Measurements from ENCODE around the gene KIF16B. TPM values are rescaled to one million over a fixed set of nuclear protein-coding genes. Genes with fewer than 3 reads are reported as not detected.

KIF16B gene
- total and polyA plus RNA-seq, 4 donors: 5.1 to 19.7 (median 8.4) TPM

GRCh38 chr20:16538779-16539178 lies 34.5 kb downstream of the KIF16B start:
- Histone ChIP-seq H3K36me3 (ENCODE audit: control insufficient read depth in 4 of 4, insufficient read depth in 3 of 4, low read depth in 1 of 4, low read length in 3 of 4) (no peaks in the 10 kb centered on the region), H3K4me1 (ENCODE audit: control insufficient read depth in 4 of 4, insufficient read depth in 4 of 4, low read length in 3 of 4) (peaks cover 6 to 16% (median 11%) of the 10 kb centered on the region in 4 donors), H3K27ac (ENCODE audit: low read depth in 1 of 2, low read length in 2 of 2) (no peak overlapping the region), H3K27me3 (ENCODE audit: control insufficient read depth in 4 of 4, insufficient read depth in 4 of 4, low read length in 3 of 4) (no peaks in the 10 kb centered on the region), H3K9me3 (ENCODE audit: control insufficient read depth in 4 of 4, low read length in 3 of 4) (no peaks in the 10 kb centered on the region), H3K4me3 (ENCODE audit: low read depth in 1 of 3, low read length in 3 of 3) (no peak overlapping the region), H3K9ac (ENCODE audit: low read depth in 1 of 2, low read length in 2 of 2) (no peak overlapping the region)
- TF ChIP-seq NR2F2 (IDR thresholded peaks at IDR 0.05) (no peak), RAD21 (IDR thresholded peaks at IDR 0.05) (no peak), RXRA (IDR thresholded peaks at IDR 0.05) (no peak), SP1 (IDR thresholded peaks at IDR 0.05) (no peak), FOXA2 (IDR thresholded peaks at IDR 0.05) (no peak), GABPA (IDR thresholded peaks at IDR 0.05 in 1 of 2, conservative IDR thresholded peaks at IDR 0.05 in 1 of 2) (no peak), MAX (IDR thresholded peaks at IDR 0.05) (no peak), YY1 (IDR thresholded peaks at IDR 0.05) (no peak), FOXA1 (IDR thresholded peaks at IDR 0.05) (no peak), HNF4G (IDR thresholded peaks at IDR 0.05) (no peak)
- TF ChIP-seq, protein P1, sequence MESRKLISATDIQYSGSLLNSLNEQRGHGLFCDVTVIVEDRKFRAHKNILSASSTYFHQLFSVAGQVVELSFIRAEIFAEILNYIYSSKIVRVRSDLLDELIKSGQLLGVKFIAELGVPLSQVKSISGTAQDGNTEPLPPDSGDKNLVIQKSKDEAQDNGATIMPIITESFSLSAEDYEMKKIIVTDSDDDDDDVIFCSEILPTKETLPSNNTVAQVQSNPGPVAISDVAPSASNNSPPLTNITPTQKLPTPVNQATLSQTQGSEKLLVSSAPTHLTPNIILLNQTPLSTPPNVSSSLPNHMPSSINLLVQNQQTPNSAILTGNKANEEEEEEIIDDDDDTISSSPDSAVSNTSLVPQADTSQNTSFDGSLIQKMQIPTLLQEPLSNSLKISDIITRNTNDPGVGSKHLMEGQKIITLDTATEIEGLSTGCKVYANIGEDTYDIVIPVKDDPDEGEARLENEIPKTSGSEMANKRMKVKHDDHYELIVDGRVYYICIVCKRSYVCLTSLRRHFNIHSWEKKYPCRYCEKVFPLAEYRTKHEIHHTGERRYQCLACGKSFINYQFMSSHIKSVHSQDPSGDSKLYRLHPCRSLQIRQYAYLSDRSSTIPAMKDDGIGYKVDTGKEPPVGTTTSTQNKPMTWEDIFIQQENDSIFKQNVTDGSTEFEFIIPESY (IDR thresholded peaks at IDR 0.05): no peak
- TF ChIP-seq, protein P2, sequence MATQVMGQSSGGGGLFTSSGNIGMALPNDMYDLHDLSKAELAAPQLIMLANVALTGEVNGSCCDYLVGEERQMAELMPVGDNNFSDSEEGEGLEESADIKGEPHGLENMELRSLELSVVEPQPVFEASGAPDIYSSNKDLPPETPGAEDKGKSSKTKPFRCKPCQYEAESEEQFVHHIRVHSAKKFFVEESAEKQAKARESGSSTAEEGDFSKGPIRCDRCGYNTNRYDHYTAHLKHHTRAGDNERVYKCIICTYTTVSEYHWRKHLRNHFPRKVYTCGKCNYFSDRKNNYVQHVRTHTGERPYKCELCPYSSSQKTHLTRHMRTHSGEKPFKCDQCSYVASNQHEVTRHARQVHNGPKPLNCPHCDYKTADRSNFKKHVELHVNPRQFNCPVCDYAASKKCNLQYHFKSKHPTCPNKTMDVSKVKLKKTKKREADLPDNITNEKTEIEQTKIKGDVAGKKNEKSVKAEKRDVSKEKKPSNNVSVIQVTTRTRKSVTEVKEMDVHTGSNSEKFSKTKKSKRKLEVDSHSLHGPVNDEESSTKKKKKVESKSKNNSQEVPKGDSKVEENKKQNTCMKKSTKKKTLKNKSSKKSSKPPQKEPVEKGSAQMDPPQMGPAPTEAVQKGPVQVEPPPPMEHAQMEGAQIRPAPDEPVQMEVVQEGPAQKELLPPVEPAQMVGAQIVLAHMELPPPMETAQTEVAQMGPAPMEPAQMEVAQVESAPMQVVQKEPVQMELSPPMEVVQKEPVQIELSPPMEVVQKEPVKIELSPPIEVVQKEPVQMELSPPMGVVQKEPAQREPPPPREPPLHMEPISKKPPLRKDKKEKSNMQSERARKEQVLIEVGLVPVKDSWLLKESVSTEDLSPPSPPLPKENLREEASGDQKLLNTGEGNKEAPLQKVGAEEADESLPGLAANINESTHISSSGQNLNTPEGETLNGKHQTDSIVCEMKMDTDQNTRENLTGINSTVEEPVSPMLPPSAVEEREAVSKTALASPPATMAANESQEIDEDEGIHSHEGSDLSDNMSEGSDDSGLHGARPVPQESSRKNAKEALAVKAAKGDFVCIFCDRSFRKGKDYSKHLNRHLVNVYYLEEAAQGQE (IDR thresholded peaks at IDR 0.05): no peak
- TF ChIP-seq, protein P3, sequence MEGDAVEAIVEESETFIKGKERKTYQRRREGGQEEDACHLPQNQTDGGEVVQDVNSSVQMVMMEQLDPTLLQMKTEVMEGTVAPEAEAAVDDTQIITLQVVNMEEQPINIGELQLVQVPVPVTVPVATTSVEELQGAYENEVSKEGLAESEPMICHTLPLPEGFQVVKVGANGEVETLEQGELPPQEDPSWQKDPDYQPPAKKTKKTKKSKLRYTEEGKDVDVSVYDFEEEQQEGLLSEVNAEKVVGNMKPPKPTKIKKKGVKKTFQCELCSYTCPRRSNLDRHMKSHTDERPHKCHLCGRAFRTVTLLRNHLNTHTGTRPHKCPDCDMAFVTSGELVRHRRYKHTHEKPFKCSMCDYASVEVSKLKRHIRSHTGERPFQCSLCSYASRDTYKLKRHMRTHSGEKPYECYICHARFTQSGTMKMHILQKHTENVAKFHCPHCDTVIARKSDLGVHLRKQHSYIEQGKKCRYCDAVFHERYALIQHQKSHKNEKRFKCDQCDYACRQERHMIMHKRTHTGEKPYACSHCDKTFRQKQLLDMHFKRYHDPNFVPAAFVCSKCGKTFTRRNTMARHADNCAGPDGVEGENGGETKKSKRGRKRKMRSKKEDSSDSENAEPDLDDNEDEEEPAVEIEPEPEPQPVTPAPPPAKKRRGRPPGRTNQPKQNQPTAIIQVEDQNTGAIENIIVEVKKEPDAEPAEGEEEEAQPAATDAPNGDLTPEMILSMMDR (IDR thresholded peaks at IDR 0.05; ENCODE audit: low read depth, low read length, missing input control): no peak
- DNase-seq (ENCODE audit: low spot score): no peak
- 97% methylated on average over 4 of the region's 4 CpGs for WGBS

GRCh38 chr20:16537918-16538317 lies 35.3 kb downstream of the KIF16B start:
- H3K4me1 ChIP-seq (ENCODE audit: control insufficient read depth in 4 of 4, insufficient read depth in 4 of 4, low read length in 3 of 4): peaks cover 6 to 16% (median 11%) of the 10 kb centered on the region in 4 donors
- 97% methylated on average over 2 of the region's 2 CpGs for WGBS
- no peaks in the 10 kb centered on the region for H3K27me3 ChIP-seq (ENCODE audit: control insufficient read depth in 4 of 4, insufficient read depth in 4 of 4, low read length in 3 of 4)
- no peak for DNase-seq (ENCODE audit: low spot score)
- no peak overlapping the region for H3K4me3 ChIP-seq (ENCODE audit: low read depth in 1 of 3, low read length in 3 of 3)
- H3K9ac ChIP-seq (ENCODE audit: low read depth in 1 of 2, low read length in 2 of 2): no peak overlapping the region
- H3K9me3 ChIP-seq (ENCODE audit: control insufficient read depth in 4 of 4, low read length in 3 of 4): no peaks in the 10 kb centered on the region
- no peak overlapping the region for H3K27ac ChIP-seq (ENCODE audit: low read depth in 1 of 2, low read length in 2 of 2)
- no peaks in the 10 kb centered on the region for H3K36me3 ChIP-seq (ENCODE audit: control insufficient read depth in 4 of 4, insufficient read depth in 3 of 4, low read depth in 1 of 4, low read length in 3 of 4)
- TF ChIP-seq, protein P3 (IDR thresholded peaks at IDR 0.05; ENCODE audit: low read depth, low read length, missing input control): no peak
- TF ChIP-seq RXRA (IDR thresholded peaks at IDR 0.05) (no peak), TAF1 (conservative IDR thresholded peaks at IDR 0.05) (no peak), FOXA2 (IDR thresholded peaks at IDR 0.05) (no peak), SP1 (IDR thresholded peaks at IDR 0.05) (no peak), JUND (IDR thresholded peaks at IDR 0.05) (no peak), NR2F2 (IDR thresholded peaks at IDR 0.05) (no peak), HNF4G (IDR thresholded peaks at IDR 0.05) (no peak), MAX (IDR thresholded peaks at IDR 0.05) (no peak)
- TF ChIP-seq, protein P2 (IDR thresholded peaks at IDR 0.05): no peak
- TF ChIP-seq, protein P1 (IDR thresholded peaks at IDR 0.05): no peak

Measured in liver (tissue), 9 donors.